ENCODE data around the gene PRSS36. TPM values are rescaled to one million over a fixed set of nuclear protein-coding genes. Genes with fewer than 3 reads are reported as not detected.
A peak's percentile ranks its signal among the peaks of the same experiment; 100 is the strongest.

Gene PRSS36
- total and polyA plus RNA-seq, 8 donors, result 0.87 to 26.3 (median 2.7) TPM; not detected in 2

GRCh38 chr16:31182391-31182790, 32.5 kb upstream of the PRSS36 start:
- no peaks in the 10 kb centered on the region for H3K9me3 ChIP-seq
- intact Hi-C loops (cut with DNase I; ENCODE audit: low total_unique reads), result loop anchor here (10.0 kb wide), 1 partner anchor 272 kb away; the partner anchor contains the start of gene ARMC5
- WGBS, 5 donors, result 14 to 24% (median 21%) methylated on average over 7 of the region's 7 CpGs
- H3K27ac ChIP-seq, result peak overlapping the region in 1 of 5 donors; percentile 44
- H3K4me1 ChIP-seq, result peaks cover 23 to 74% (median 55%) of the 10 kb centered on the region in 4 donors
- no peak for DNase-seq
- no peaks in the 10 kb centered on the region for H3K27me3 ChIP-seq
- H3K4me3 ChIP-seq, result peak overlapping the region; percentile 80 to 84 (median 82)
- no peak for TF ChIP-seq CTCF (IDR thresholded peaks at IDR 0.05)
- TF ChIP-seq EP300 (IDR thresholded peaks at IDR 0.05), result no peak
- no peak for TF ChIP-seq POLR2AphosphoS5 (IDR thresholded peaks at IDR 0.05)
- TF ChIP-seq POLR2A (IDR thresholded peaks at IDR 0.05), result no peak
- H3K36me3 ChIP-seq, result peaks cover 51 to 53% (median 52%) of the 10 kb centered on the region in 4 donors

GRCh38 chr16:31181102-31181830, 31.4 kb upstream of the PRSS36 start:
- peaks cover 23 to 62% (median 50%) of the 10 kb centered on the region in 4 donors for H3K4me1 ChIP-seq
- WGBS, 5 donors, result 3 to 4% (median 3%) methylated on average over 31 of the region's 31 CpGs
- peak overlapping the region; percentile 93 to 97 (median 97) for H3K27ac ChIP-seq
- peak; percentile 28 to 55 for DNase-seq
- intact Hi-C loops (cut with DNase I; ENCODE audit: low total_unique reads), result loop anchor here (10.0 kb wide), 1 partner anchor 274 kb away; the partner anchor contains the start of gene ARMC5
- no peaks in the 10 kb centered on the region for H3K9me3 ChIP-seq
- TF ChIP-seq EP300 (IDR thresholded peaks at IDR 0.05) (no peak), POLR2A (IDR thresholded peaks at IDR 0.05) (no peak), POLR2AphosphoS5 (IDR thresholded peaks at IDR 0.05) (no peak), CTCF (IDR thresholded peaks at IDR 0.05) (no peak)
- H3K27me3 ChIP-seq, result no peaks in the 10 kb centered on the region
- peaks cover 40 to 42% (median 41%) of the 10 kb centered on the region in 4 donors for H3K36me3 ChIP-seq
- H3K4me3 ChIP-seq, result peak overlapping the region; percentile 80 to 84 (median 82)

- TF ChIP-seq POLR2AphosphoS5 (IDR thresholded peaks at IDR 0.05), result peak; percentile 100
- TF ChIP-seq CTCF (IDR thresholded peaks at IDR 0.05), result no peak
- TF ChIP-seq EP300 (IDR thresholded peaks at IDR 0.05), result no peak
- TF ChIP-seq POLR2A (IDR thresholded peaks at IDR 0.05), result peak in 2 of 4 donors; percentile 94 to 95
- H3K9me3 ChIP-seq, result no peaks in the 10 kb centered on the region
- peaks cover 23 to 50% (median 48%) of the 10 kb centered on the region in 4 donors for H3K4me1 ChIP-seq
- H3K36me3 ChIP-seq, result peaks cover 26 to 28% (median 28%) of the 10 kb centered on the region in 4 donors
- peak; percentile 94 to 97 for DNase-seq
- peak within 1 kb of the TSS; percentile 80 to 84 (median 82) for H3K4me3 ChIP-seq
- intact Hi-C loops (cut with DNase I; ENCODE audit: low total_unique reads), result loop anchor here (10.0 kb wide), 1 partner anchor 275 kb away; the partner anchor contains the start of gene ARMC5
- 0 to 1% (median 0%) methylated on average over 21 to 69 of the region's 69 CpGs for WGBS, 5 donors
- no peaks in the 10 kb centered on the region for H3K27me3 ChIP-seq
- peak within 1 kb of the TSS; percentile 93 to 97 (median 97) for H3K27ac ChIP-seq
These were observed 30.0 kb upstream of the PRSS36 start, which contains the start of gene FUS for GRCh38 chr16:31179747-31180459. Gene FUS (plus strand): TSS chr16:31180139. CDS start chr16:31180215, 76 bp downstream.

- Histone ChIP-seq H3K4me1 (peaks cover 23 to 47% (median 45%) of the 10 kb centered on the region in 4 donors), H3K9me3 (no peaks in the 10 kb centered on the region), H3K36me3 (peaks cover 20 to 22% (median 21%) of the 10 kb centered on the region in 4 donors), H3K27me3 (no peaks in the 10 kb centered on the region), H3K27ac (peak overlapping the region; percentile 93 to 97 (median 97)), H3K4me3 (peak overlapping the region; percentile 80 to 84 (median 82))
- no peak for DNase-seq
- intact Hi-C loops (cut with DNase I; ENCODE audit: low total_unique reads), result no loop called here
- TF ChIP-seq POLR2AphosphoS5 (IDR thresholded peaks at IDR 0.05) (no peak), EP300 (IDR thresholded peaks at IDR 0.05) (no peak), POLR2A (IDR thresholded peaks at IDR 0.05) (no peak), CTCF (IDR thresholded peaks at IDR 0.05) (no peak)
- 2 to 4% (median 3%) methylated on average over 17 to 27 of the region's 27 CpGs for WGBS, 5 donors
These were observed 29.4 kb upstream of the PRSS36 start for GRCh38 chr16:31179219-31179746.
